WTC11 (cell line): ENCODE measurements around the gene WNT7A. TPM values are rescaled to one million over a fixed set of nuclear protein-coding genes. Genes with fewer than 3 reads are reported as not detected.

Experiments used
- ATAC-seq: fragments of 200-7000 bp; cut with Tn5 transposase; 2 replicates; pipeline ENCODE4 v1.10.0; 2021; ENCODE audit warnings: mild to moderate bottlenecking, moderate library complexity
- CTCF ChIA-PET: fragments of 300-600 bp; sonication (Branson Sonifier 250); formaldehyde crosslinking; loops from one replicate; lab custom pipeline; 2021; ENCODE audit warnings: antibody characterized with exemption; lab: Charles Lee
- POLR2A ChIA-PET: fragments of 350-600 bp; sonication (Branson Sonifier 250); formaldehyde crosslinking; loops from one replicate; lab custom pipeline; 2021; ENCODE audit warnings: antibody characterized with exemption; lab: Charles Lee
- DNase-seq: peaks from one replicate; pipeline ENCODE4 v3.0.0; 2021; ENCODE audit warnings: low spot score
- H3K27ac Mint-ChIP-seq: 2 replicates; pipeline ENCODE4 v1.8.0; 2021; ENCODE audit warnings: mixed read lengths
- H3K27me3 Mint-ChIP-seq: 2 replicates; pipeline ENCODE4 v1.8.0; 2021; ENCODE audit warnings: low read depth, mild to moderate bottlenecking, moderate library complexity, mixed read lengths
- H3K36me3 Mint-ChIP-seq: 2 replicates; pipeline ENCODE4 v1.8.0; 2021; ENCODE audit warnings: mixed read lengths
- H3K4me1 Mint-ChIP-seq: 2 replicates; pipeline ENCODE4 v1.8.0; 2022; ENCODE audit warnings: mixed read lengths
- H3K4me3 Mint-ChIP-seq: 2 replicates; pipeline ENCODE4 v1.8.0; 2021; ENCODE audit warnings: mild to moderate bottlenecking, moderate library complexity, mixed read lengths
- H3K9me3 Mint-ChIP-seq: 2 replicates; pipeline ENCODE4 v1.8.0; 2021; ENCODE audit warnings: mixed read lengths
- AFF4 ChIP-seq: sonication (generic); formaldehyde crosslinking; IDR thresholded peaks from 2 replicates; pipeline ENCODE4 v1.8.1; 2023; ENCODE audit warnings: mild to moderate bottlenecking, missing genetic modification reagents, borderline replicate concordance
- CBFB ChIP-seq: sonication (generic); formaldehyde crosslinking; IDR thresholded peaks from 2 replicates; pipeline ENCODE4 v1.8.1; 2022; ENCODE audit warnings: mild to moderate bottlenecking, low read depth, missing genetic modification reagents
- CREB1 ChIP-seq: sonication (generic); formaldehyde crosslinking; IDR thresholded peaks from 2 replicates; pipeline ENCODE4 v1.8.0; 2023; ENCODE audit warnings: mild to moderate bottlenecking, missing genetic modification reagents
- CTCF ChIP-seq: fragments of 200-600 bp; IDR thresholded peaks from 2 replicates; pipeline ENCODE4 v1.8.0; 2022; ENCODE audit warnings: antibody characterized with exemption
- ELF4 ChIP-seq: sonication (generic); formaldehyde crosslinking; IDR thresholded peaks from 2 replicates; pipeline ENCODE4 v1.8.1; 2022; ENCODE audit warnings: low read depth, mild to moderate bottlenecking, moderate library complexity, missing genetic modification reagents
- FOXK1 ChIP-seq: sonication (generic); formaldehyde crosslinking; IDR thresholded peaks from 2 replicates; pipeline ENCODE4 v1.8.0; 2022; ENCODE audit warnings: mild to moderate bottlenecking, moderate library complexity, missing genetic modification reagents
- HMGXB4 ChIP-seq: sonication (generic); formaldehyde crosslinking; IDR thresholded peaks from 2 replicates; pipeline ENCODE4 v1.8.1; 2023; ENCODE audit warnings: mild to moderate bottlenecking, moderate library complexity, missing genetic modification reagents
- NFATC4 ChIP-seq: fragments of 250-450 bp; sonication (Bioruptor Pico); IDR thresholded peaks from 2 replicates; pipeline ENCODE4 v1.9.0; 2021; ENCODE audit warnings: mild to moderate bottlenecking
- NR2C2 ChIP-seq: sonication (generic); formaldehyde crosslinking; IDR thresholded peaks from 2 replicates; pipeline ENCODE4 v1.8.0; 2022; ENCODE audit warnings: mild to moderate bottlenecking, missing genetic modification reagents
- SMAD4 ChIP-seq: sonication (generic); formaldehyde crosslinking; IDR thresholded peaks from 2 replicates; pipeline ENCODE4 v1.8.0; 2022; ENCODE audit warnings: mild to moderate bottlenecking, missing genetic modification reagents
- ZBTB43 ChIP-seq: sonication (generic); formaldehyde crosslinking; IDR thresholded peaks from 2 replicates; pipeline ENCODE4 v1.8.1; 2023; ENCODE audit warnings: mild to moderate bottlenecking, missing genetic modification reagents
- ZNF121 ChIP-seq: sonication (generic); formaldehyde crosslinking; IDR thresholded peaks from 2 replicates; pipeline ENCODE4 v1.8.0; 2023; ENCODE audit warnings: missing genetic modification reagents
- ZNF138 ChIP-seq: sonication (generic); formaldehyde crosslinking; conservative IDR thresholded peaks from 2 replicates; pipeline ENCODE4 v1.8.1; 2022; ENCODE audit warnings: mild to moderate bottlenecking, moderate library complexity, missing genetic modification reagents
- ZNF416 ChIP-seq: fragments of 250-450 bp; sonication (Bioruptor Pico); IDR thresholded peaks from 2 replicates; pipeline ENCODE4 v1.9.0; 2021; ENCODE audit warnings: mild to moderate bottlenecking, inconsistent platforms
- ZNF423 ChIP-seq: fragments of 250-450 bp; sonication (Bioruptor Pico); IDR thresholded peaks from 2 replicates; pipeline ENCODE4 v2.1.2; 2022; ENCODE audit warnings: mild to moderate bottlenecking, moderate library complexity
- ZNF532 ChIP-seq: fragments of 250-450 bp; sonication (Bioruptor Pico); IDR thresholded peaks from 2 replicates; pipeline ENCODE4 v1.9.0; 2021; ENCODE audit warnings: mild to moderate bottlenecking, borderline replicate concordance
- total RNA-seq: library from RNA; stranded (reverse); gene quantifications from 3 replicates; pipeline ENCODE4 v1.2.3, GENCODE V29; 2021

WNT7A gene
- total RNA-seq, 1 experiment from 2014 or later = 0.04 TPM

- peak; percentile 77 for DNase-seq
- ATAC-seq = peak; percentile 84
- ChIA-PET POLR2A (no interaction called here), CTCF (interaction anchor here (0.6 to 2.9 kb wide), 25 partner anchors 8 to 658 kb away, joined by 3 to 43 read pairs (median 4); partner anchors contain the start of genes CHCHD4 and HDAC11)
- H3K4me1 Mint-ChIP-seq = no peaks in the 10 kb centered on the region
- H3K27me3 Mint-ChIP-seq = peaks cover 82% of the 10 kb centered on the region
- TF ChIP-seq CTCF (peak; percentile 88), CBFB (CRISPR knock-in tag) (no peak), HMGXB4 (CRISPR knock-in tag) (0 out of 2 replicates have a peak, but pooled peaks have one; percentile 33)
- no peaks in the 10 kb centered on the region for H3K9me3 Mint-ChIP-seq
- no peak overlapping the region for H3K4me3 Mint-ChIP-seq
- no peaks in the 10 kb centered on the region for H3K36me3 Mint-ChIP-seq
- H3K27ac Mint-ChIP-seq = no peak overlapping the region
Measured at GRCh38 chr3:13884851-13885703, 5.2 kb upstream of the WNT7A start.

- Mint-ChIP-seq H3K36me3 (no peaks in the 10 kb centered on the region), H3K4me3 (no peak overlapping the region), H3K27ac (no peak overlapping the region), H3K27me3 (peaks cover 81% of the 10 kb centered on the region), H3K4me1 (no peaks in the 10 kb centered on the region), H3K9me3 (no peaks in the 10 kb centered on the region)
- no peak for ATAC-seq
- ChIA-PET POLR2A (no interaction called here), CTCF (interaction anchor here (0.6 to 2.9 kb wide), 3 partner anchors 226 to 236 kb away, joined by 3 to 43 read pairs (median 6); no protein-coding TSS in a partner anchor)
- TF ChIP-seq ELF4 (CRISPR knock-in tag) = no peak
- DNase-seq = no peak
Measured at GRCh38 chr3:13883681-13884080, 3.8 kb upstream of the WNT7A start.

GRCh38 chr3:13882876-13883275, 3.0 kb upstream of the WNT7A start:
- peaks cover 87% of the 10 kb centered on the region for H3K27me3 Mint-ChIP-seq
- no peaks in the 10 kb centered on the region for H3K9me3 Mint-ChIP-seq
- POLR2A ChIA-PET = no interaction called here
- no peaks in the 10 kb centered on the region for H3K4me1 Mint-ChIP-seq
- no peak overlapping the region for H3K4me3 Mint-ChIP-seq
- ATAC-seq (no peak), DNase-seq (no peak)
- H3K36me3 Mint-ChIP-seq = no peaks in the 10 kb centered on the region
- H3K27ac Mint-ChIP-seq = no peak overlapping the region
- CTCF ChIA-PET = interaction anchor here (1.7 to 2.9 kb wide), 2 partner anchors 225 to 228 kb away, joined by 4 to 43 read pairs; no protein-coding TSS in a partner anchor
- TF ChIP-seq CBFB (CRISPR knock-in tag) (no peak), NFATC4 (CRISPR knock-in tag) (no peak), NR2C2 (CRISPR knock-in tag) (no peak), ZNF121 (CRISPR knock-in tag) (no peak), CREB1 (CRISPR knock-in tag) (no peak), FOXK1 (CRISPR knock-in tag) (no peak), ZNF138 (CRISPR knock-in tag) (no peak), ZNF423 (CRISPR knock-in tag) (no peak), ZBTB43 (CRISPR knock-in tag) (no peak), ZNF416 (CRISPR knock-in tag) (no peak), AFF4 (CRISPR knock-in tag) (no peak), SMAD4 (CRISPR knock-in tag) (no peak), ZNF532 (CRISPR knock-in tag) (no peak)
